GM12878 (cell line): ENCODE data around the gene LURAP1L. TPM values are rescaled to one million over a fixed set of nuclear protein-coding genes. Genes with fewer than 3 reads are reported as not detected.

Experiments
- ATAC-seq: fragments of 200-7000 bp; cut with Tn5 transposase; 3 replicates; pipeline ENCODE4 v1.9.1; 2020; ENCODE audit warnings: mild to moderate bottlenecking, moderate library complexity
- BruUV-seq: library from RNA; stranded (reverse); fragments of 400-500 nt; replicated peaks from 2 replicates; lab custom pipeline; 2021; lab: Mats Ljungman, UMichigan
- CTCF ChIA-PET: fragments of 300-600 bp; sonication (Branson Sonifier 250); formaldehyde crosslinking; extraction: SDS; loops from one replicate; lab custom pipeline; 2021; ENCODE audit warnings: inconsistent platforms; lab: Yijun Ruan, JAX
- POLR2A ChIA-PET: fragments of 350-600 bp; formaldehyde crosslinking; extraction: SDS; loops from one replicate; lab custom pipeline; 2021; ENCODE audit warnings: inconsistent platforms; lab: Charles Lee
- RAD21 ChIA-PET: fragments of 300-600 bp; sonication (Branson Sonifier 250); formaldehyde crosslinking; loops from one replicate; lab custom pipeline; 2023; ENCODE audit warnings: antibody characterized with exemption; ENCODE audit not compliant: unreplicated experiment; lab: Charles Lee
- SMC1A ChIA-PET: fragments of 300-600 bp; sonication (Branson Sonifier 250); formaldehyde crosslinking; loops from one replicate; lab custom pipeline; 2023; ENCODE audit not compliant: unreplicated experiment, uncharacterized antibody; lab: Charles Lee
- DNase-seq: peaks from one replicate; pipeline ENCODE4 v3.0.0-alpha.2; 2011; ENCODE audit warnings: low read depth, low spot score
- FAIRE-seq: peaks from 3 replicates; lab custom pipeline; 2011; peaks lifted over from hg19 to GRCh38; lab: Jason Lieb, UNC
- H2AFZ ChIP-seq: 2 replicates; pipeline ENCODE4 v1.6.0; 2011; ENCODE audit warnings: low read depth, low read length, control low read depth; ENCODE audit not compliant: control insufficient read depth
- H3K27ac ChIP-seq: 2 replicates; pipeline ENCODE4 v1.5.1; 2011; ENCODE audit warnings: control low read depth; ENCODE audit not compliant: control insufficient read depth, insufficient read depth
- H3K27me3 ChIP-seq, 2 experiments: replicated peaks in 1 of 2; 2 replicates each; pipeline versions ENCODE4 v1.6.0 to v1.6.1; 2011; ENCODE audit warnings: low read length in 1 of 2; ENCODE audit not compliant: control insufficient read depth in 2 of 2, insufficient read depth in 2 of 2
- H3K36me3 ChIP-seq, 2 experiments: 2 replicates each; pipeline ENCODE4 v1.5.1; 2011; ENCODE audit warnings: low read length in 1 of 2; ENCODE audit not compliant: control insufficient read depth in 2 of 2, insufficient read depth in 2 of 2
- H3K4me1 ChIP-seq: 2 replicates; pipeline ENCODE4 v1.6.1; 2011; ENCODE audit warnings: mild to moderate bottlenecking, low read length, moderate library complexity, mixed read lengths; ENCODE audit not compliant: control insufficient read depth, insufficient read depth
- H3K4me2 ChIP-seq: 2 replicates; pipeline ENCODE4 v1.6.0; 2011; ENCODE audit warnings: control low read depth; ENCODE audit not compliant: control insufficient read depth, insufficient read depth
- H3K4me3 ChIP-seq: fragments of 200-600 bp; sonication (generic); 2 replicates; pipeline ENCODE4 v1.5.1; 2016
- H3K79me2 ChIP-seq: 2 replicates; pipeline ENCODE4 v1.6.0; 2011; ENCODE audit warnings: low read length; ENCODE audit not compliant: control insufficient read depth, insufficient read depth
- H3K9ac ChIP-seq: 2 replicates; pipeline ENCODE4 v1.8.0; 2011; ENCODE audit warnings: low read length, control low read depth, mixed read lengths; ENCODE audit not compliant: control insufficient read depth, insufficient read depth
- H3K9me3 ChIP-seq: replicated peaks from 3 replicates; pipeline ENCODE4 v1.5.1; 2011; ENCODE audit warnings: mild to moderate bottlenecking, low read length; ENCODE audit not compliant: control insufficient read depth, insufficient read depth
- H4K20me1 ChIP-seq: 2 replicates; pipeline ENCODE4 v1.6.0; 2011; ENCODE audit not compliant: control insufficient read depth, insufficient read depth
- CEBPB ChIP-seq, 2 experiments: fragments of 150-350 bp in 1 of 2; IDR thresholded peaks; 2 replicates each; pipeline ENCODE4 v1.6.1; 2012 to 2014; ENCODE audit warnings: low read depth in 2 of 2, low read length in 2 of 2, borderline replicate concordance in 1 of 2, inconsistent platforms in 1 of 2
- DPF2 ChIP-seq: fragments of 450-650 bp; IDR thresholded peaks from 2 replicates; pipeline ENCODE4 v1.6.1; 2017; ENCODE audit warnings: mild to moderate bottlenecking
- EGR1 ChIP-seq, 2 experiments: IDR thresholded peaks; 1 replicate in 1 of 2; 2 replicates in 1 of 2; pipeline ENCODE4 v1.6.1; 2011 to 2012; ENCODE audit warnings: low read depth in 2 of 2, low read length in 2 of 2, borderline replicate concordance in 1 of 2, mild to moderate bottlenecking in 1 of 2, moderate library complexity in 1 of 2
- EP300 ChIP-seq, 2 experiments: fragments of 150-350 bp in 1 of 2; IDR thresholded peaks; 2 replicates each; pipeline ENCODE4 v1.6.1; 2011 to 2012; ENCODE audit warnings: low read depth in 2 of 2, low read length in 2 of 2, borderline replicate concordance in 1 of 2, improper control_type of control experiment in 1 of 2, inconsistent platforms in 1 of 2; ENCODE audit not compliant: control insufficient read depth in 1 of 2
- GABPA ChIP-seq: IDR thresholded peaks from 2 replicates; pipeline ENCODE4 v1.6.1; 2014; ENCODE audit warnings: antibody characterized with exemption, low read depth, mild to moderate bottlenecking, inconsistent platforms
- JUNB ChIP-seq: IDR thresholded peaks from 2 replicates; pipeline ENCODE4 v1.6.1; 2016; ENCODE audit warnings: antibody characterized with exemption, mild to moderate bottlenecking
- NRF1 ChIP-seq: conservative IDR thresholded peaks from 2 replicates; pipeline ENCODE4 v1.6.1; 2011; ENCODE audit warnings: mild to moderate bottlenecking, low read depth, low read length, improper control_type of control experiment
- PAX5 ChIP-seq: IDR thresholded peaks from 2 replicates; pipeline ENCODE4 v1.6.1; 2011; ENCODE audit warnings: low read depth, low read length, borderline replicate concordance
- POLR2A ChIP-seq: IDR thresholded peaks from 2 replicates; pipeline ENCODE4 v1.6.1; 2011; ENCODE audit warnings: low read depth, mild to moderate bottlenecking, low read length
- SMAD5 ChIP-seq: IDR thresholded peaks from 2 replicates; pipeline ENCODE4 v1.6.1; 2016; ENCODE audit warnings: antibody characterized with exemption, low read depth
- SMARCA5 ChIP-seq: fragments of 450-650 bp; IDR thresholded peaks from 2 replicates; pipeline ENCODE4 v1.6.1; 2017; ENCODE audit warnings: mild to moderate bottlenecking
- STAT3 ChIP-seq: IDR thresholded peaks from 2 replicates; pipeline ENCODE4 v1.6.1; 2011; ENCODE audit warnings: low read depth, low read length, improper control_type of control experiment
- TCF3 ChIP-seq: IDR thresholded peaks from 2 replicates; pipeline ENCODE4 v1.6.1; 2012; ENCODE audit warnings: low read depth, mild to moderate bottlenecking, low read length, borderline replicate concordance; ENCODE audit not compliant: insufficient read depth
- ZNF274 ChIP-seq: IDR thresholded peaks from one replicate; pipeline ENCODE4 v1.8.0; 2011; ENCODE audit not compliant: insufficient read length, insufficient read depth
- ZNF687 ChIP-seq: fragments of 450-650 bp; IDR thresholded peaks from 2 replicates; pipeline ENCODE4 v1.6.1; 2017; ENCODE audit warnings: mild to moderate bottlenecking, moderate library complexity
- WGBS: methylation state at CpG from one replicate; pipeline ENCODE4 v1.1.6; 2016; ENCODE audit warnings: low lambda C conversion rate; ENCODE audit not compliant: insufficient replicate concordance, insufficient coverage; ENCODE audit errors: missing lambda C conversion rate; 5-methylcytosine and 5-hydroxymethylcytosine counted together
- in situ Hi-C: fragments of 300-500 bp; cut with MboI; formaldehyde crosslinking; loops from 9 replicates; pipeline ENCODE4 v1.14.3; 2018; ENCODE audit warnings: mixed read lengths
- intact Hi-C: fragments of 100-400 bp; cut with micrococcal nuclease; formaldehyde crosslinking; loops from one replicate; pipeline ENCODE4 v1.14.2; 2022; ENCODE audit not compliant: unreplicated experiment
- polyA plus RNA-seq, 11 experiments: library from polyadenylated mRNA; depleted of rRNA in 4 of 11; unstranded in 6 of 11; stranded (reverse) in 5 of 11; fragments of >200 nt; fragmentation: Nextera tagmentation in 4 of 11; fragmentation: Illumina TruSeq in 1 of 11; extraction: Ambion mirVana in 4 of 11; extraction: Trizol in 1 of 11; gene quantifications; 1 replicate in 1 of 11; 2 replicates in 10 of 11; pipeline versions ENCODE4 v1.2.1 to v1.2.3, GENCODE V29; 2011 to 2016; ENCODE audit warnings: inconsistent platforms in 2 of 11, missing spikeins in 2 of 11, low read depth in 1 of 11
- total RNA-seq, 4 experiments: library from RNA; depleted of rRNA in 3 of 4; stranded (reverse); fragments of >200 nt in 3 of 4; fragmentation: Illumina TruSeq in 1 of 4; extraction: Trizol in 1 of 4; gene quantifications; 2 replicates each; pipeline versions ENCODE4 v1.2.1 to v1.2.3, GENCODE V29; 2013 to 2021
- TF ChIP-seq, protein P1 (sequence below): IDR thresholded peaks from 2 replicates; pipeline ENCODE4 v1.6.1; 2012; ENCODE audit warnings: low read depth, low read length, improper control_type of control experiment

Gene LURAP1L
- total and polyA plus RNA-seq, 10 of the 15 experiments (the other 5 are each of a cell fraction or from before 2014, with no cell fraction given) = 0.19 to 3.7 (median 0.69) TPM

- Histone ChIP-seq H3K4me1 (no peaks in the 10 kb centered on the region), H3K9ac (no peak overlapping the region), H3K9me3 (no peaks in the 10 kb centered on the region), H3K27me3 (no peaks in the 10 kb centered on the region), H3K4me3 (no peak overlapping the region), H3K27ac (no peak overlapping the region), H3K36me3 (no peaks in the 10 kb centered on the region), H3K79me2 (no peaks in the 10 kb centered on the region), H2AFZ (no peak overlapping the region), H4K20me1 (no peaks in the 10 kb centered on the region), H3K4me2 (no peak overlapping the region)
- 0% methylated on average over 1 of the region's 1 CpG for WGBS
- ChIA-PET POLR2A (interaction anchor here (0.6 kb wide), 1 partner anchor 9 kb away, joined by 3 read pairs; no protein-coding TSS in a partner anchor), CTCF (interaction anchor here (4.1 kb wide), 1 partner anchor 32 kb away, joined by 21 read pairs; no protein-coding TSS in a partner anchor), RAD21 (no interaction called here), SMC1A (interaction anchor here (1.0 to 4.0 kb wide), 3 partner anchors 11 to 34 kb away, joined by 3 to 17 read pairs (median 9); partner anchors contain the start of gene LURAP1L)
- no peak for TF ChIP-seq CEBPB (IDR thresholded peaks at IDR 0.05; ENCODE audit: borderline replicate concordance in 1 of 2, low read depth in 2 of 2, low read length in 2 of 2)
- TF ChIP-seq EGR1 (IDR thresholded peaks at IDR 0.05; ENCODE audit: borderline replicate concordance in 1 of 2, low read depth in 2 of 2, low read length in 2 of 2) = no peak
- TF ChIP-seq DPF2 = no peak
- no peak for TF ChIP-seq SMARCA5
- no peak for TF ChIP-seq STAT3
- TF ChIP-seq GABPA = no peak
- TF ChIP-seq JUNB = no peak
- TF ChIP-seq POLR2A = no peak
- TF ChIP-seq ZNF274 = no peak
- TF ChIP-seq NRF1 = no peak
- no peak for TF ChIP-seq TCF3
- TF ChIP-seq PAX5 = no peak
- no peak for TF ChIP-seq ZNF687
- no peak for TF ChIP-seq EP300 (IDR thresholded peaks at IDR 0.05; ENCODE audit: borderline replicate concordance in 1 of 2, control insufficient read depth in 1 of 2, low read depth in 2 of 2, low read length in 2 of 2)
- TF ChIP-seq SMAD5 = no peak
- TF ChIP-seq, protein P1, sequence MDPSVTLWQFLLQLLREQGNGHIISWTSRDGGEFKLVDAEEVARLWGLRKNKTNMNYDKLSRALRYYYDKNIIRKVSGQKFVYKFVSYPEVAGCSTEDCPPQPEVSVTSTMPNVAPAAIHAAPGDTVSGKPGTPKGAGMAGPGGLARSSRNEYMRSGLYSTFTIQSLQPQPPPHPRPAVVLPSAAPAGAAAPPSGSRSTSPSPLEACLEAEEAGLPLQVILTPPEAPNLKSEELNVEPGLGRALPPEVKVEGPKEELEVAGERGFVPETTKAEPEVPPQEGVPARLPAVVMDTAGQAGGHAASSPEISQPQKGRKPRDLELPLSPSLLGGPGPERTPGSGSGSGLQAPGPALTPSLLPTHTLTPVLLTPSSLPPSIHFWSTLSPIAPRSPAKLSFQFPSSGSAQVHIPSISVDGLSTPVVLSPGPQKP = no peak
- BruUV-seq = no TSS peak
- intact Hi-C loops = no loop called here
- no peak for DNase-seq
- in situ Hi-C loops = no loop called here
- no peak for ATAC-seq
- no peak for FAIRE-seq
These were observed 33.7 kb downstream of the LURAP1L start for GRCh38 chr9:12808569-12808968.
